IPS-18a (cell line): ENCODE results near the gene PDCD6IP.
A peak's percentile ranks its signal among the peaks of the same experiment; 100 is the strongest.
"Not testable (repeated sequence)": the region's sequence is repeated elsewhere in the genome, so short reads cannot be mapped to it uniquely, and the experiment has no call there.

Experiments
- H3K27ac ChIP-seq: one replicate; pipeline ENCODE4 v1.5.1; 2013; ENCODE audit warnings: low read length
- H3K27me3 ChIP-seq: one replicate; pipeline ENCODE4 v1.6.1; 2013; ENCODE audit warnings: mild to moderate bottlenecking, low read length; ENCODE audit not compliant: control insufficient read depth, insufficient read depth
- H3K36me3 ChIP-seq: one replicate; pipeline ENCODE4 v1.6.1; 2013; ENCODE audit warnings: low read depth, low read length; ENCODE audit not compliant: control insufficient read depth
- H3K4me1 ChIP-seq: one replicate; pipeline ENCODE4 v1.6.1; 2013; ENCODE audit warnings: low read depth, low read length; ENCODE audit not compliant: control insufficient read depth
- H3K4me3 ChIP-seq: one replicate; pipeline ENCODE4 v1.5.1; 2013; ENCODE audit warnings: low read length
- H3K9ac ChIP-seq: one replicate; pipeline ENCODE4 v1.6.1; 2013; ENCODE audit warnings: mild to moderate bottlenecking, low read length, moderate library complexity
- H3K9me3 ChIP-seq: one replicate; pipeline ENCODE4 v1.6.1; 2013; ENCODE audit warnings: low read depth, low read length; ENCODE audit not compliant: control insufficient read depth

PDCD6IP gene

DNA sequence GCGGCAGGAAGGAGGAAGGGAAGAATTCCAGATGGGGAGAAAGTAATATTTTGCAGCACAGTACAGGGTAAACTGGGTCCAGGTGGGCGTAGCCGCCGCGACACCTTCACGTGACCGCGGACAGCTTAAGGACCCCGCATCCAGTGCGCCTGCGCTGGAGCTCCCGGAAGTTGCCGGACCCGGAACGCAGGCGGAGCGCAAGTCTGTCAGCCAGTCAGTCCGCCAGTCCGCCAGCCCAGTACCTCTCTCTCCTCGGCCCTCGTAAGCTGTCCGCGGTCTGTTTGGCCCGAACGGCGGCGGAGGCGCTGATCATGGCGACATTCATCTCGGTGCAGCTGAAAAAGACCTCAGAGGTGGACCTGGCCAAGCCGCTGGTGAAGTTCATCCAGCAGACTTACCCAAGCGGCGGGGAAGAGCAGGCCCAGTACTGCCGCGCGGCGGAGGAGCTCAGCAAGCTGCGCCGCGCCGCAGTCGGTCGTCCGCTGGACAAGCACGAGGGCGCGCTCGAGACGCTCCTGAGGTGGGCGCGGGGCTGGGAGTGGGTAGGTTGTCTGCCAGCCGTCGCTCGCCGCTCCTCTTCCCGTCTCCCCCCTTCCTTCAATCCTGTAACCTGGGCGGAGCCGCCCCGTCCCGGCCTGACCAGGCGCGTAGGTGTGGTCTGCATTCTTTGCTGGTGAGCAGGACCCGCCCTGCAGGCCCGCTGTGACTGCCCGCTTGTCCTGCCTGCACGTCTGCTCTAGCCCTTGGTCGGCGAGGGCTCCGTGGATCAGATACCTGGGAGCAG lies at the start of gene PDCD6IP:
PDCD6IP (plus strand) TSS at position 213 of the 784 bp plus-strand sequence; CDS start at position 312, 99 bp downstream.
- peak within 1 kb of the TSS; percentile 16 for H3K27ac ChIP-seq
- no peaks in the 10 kb centered on the region for H3K27me3 ChIP-seq
- no peaks in the 10 kb centered on the region for H3K36me3 ChIP-seq
- H3K4me1 ChIP-seq = no peaks in the 10 kb centered on the region
- H3K9ac ChIP-seq = peak within 1 kb of the TSS; percentile 75
- peak within 1 kb of the TSS; percentile 99 for H3K4me3 ChIP-seq
- no peaks in the 10 kb centered on the region for H3K9me3 ChIP-seq

DNA sequence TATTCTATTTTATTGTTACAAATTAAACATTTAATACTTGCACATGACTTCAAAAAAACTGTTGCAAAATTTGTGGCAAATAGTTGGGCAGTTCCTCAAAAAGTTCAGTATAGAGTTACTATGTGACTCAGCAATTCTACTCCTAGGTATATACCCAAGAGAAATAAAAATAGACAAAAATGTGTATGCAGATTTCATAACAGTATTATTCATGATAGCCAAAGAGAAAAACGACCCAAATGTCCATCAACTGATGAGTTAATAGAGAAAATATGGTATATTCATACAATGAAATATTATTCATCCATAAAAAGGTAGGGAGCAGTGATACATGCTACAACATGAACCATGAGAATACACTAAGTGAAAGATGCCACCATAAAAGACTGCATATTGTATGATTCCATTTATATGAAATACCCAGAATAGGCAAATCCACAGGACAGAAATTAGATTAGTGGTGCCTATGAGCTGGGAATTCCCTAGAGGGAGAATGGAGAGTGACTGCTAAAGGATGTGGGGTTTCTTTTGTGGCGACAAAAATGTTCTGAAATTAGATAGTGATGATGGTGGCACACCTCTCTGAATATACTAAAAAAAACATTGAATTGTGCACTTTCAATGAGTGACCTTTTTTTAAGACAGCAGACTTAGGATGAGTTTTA lies 48.8 kb upstream of the PDCD6IP start:
- no peaks in the 10 kb centered on the region for H3K27me3 ChIP-seq
- no peak overlapping the region for H3K9ac ChIP-seq
- no peak overlapping the region for H3K4me3 ChIP-seq
- H3K36me3 ChIP-seq = no peaks in the 10 kb centered on the region
- no peak overlapping the region for H3K27ac ChIP-seq
- H3K4me1 ChIP-seq = no peaks in the 10 kb centered on the region
- H3K9me3 ChIP-seq = peaks cover 12% of the 10 kb centered on the region

- no peak overlapping the region for H3K27ac ChIP-seq
Measured at GRCh38 chr3:33750211-33750548, 48.2 kb upstream of the PDCD6IP start.

DNA sequence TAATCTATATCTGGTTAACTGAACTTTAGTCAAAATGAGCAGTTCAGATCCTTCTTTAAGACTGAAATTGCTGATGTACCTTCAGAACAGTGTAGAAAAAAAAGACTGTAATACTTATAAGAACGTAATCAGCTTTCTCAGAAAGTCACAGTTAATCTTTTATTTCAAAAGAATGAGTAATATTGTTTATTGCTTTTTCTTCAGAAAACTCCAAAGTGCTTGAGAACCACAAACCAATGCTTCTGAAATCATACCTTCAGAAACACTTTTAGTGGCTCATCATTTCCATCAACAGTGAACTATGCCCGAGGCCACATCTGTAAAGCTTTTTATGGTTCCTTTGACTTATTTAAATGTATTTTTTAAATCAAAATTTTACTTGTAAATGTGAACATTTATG lies 47.1 kb upstream of the PDCD6IP start:
- Histone ChIP-seq H3K9ac (no peak overlapping the region), H3K9me3 (peaks cover 15% of the 10 kb centered on the region), H3K4me1 (no peaks in the 10 kb centered on the region), H3K27ac (no peak overlapping the region), H3K4me3 (no peak overlapping the region), H3K36me3 (no peaks in the 10 kb centered on the region), H3K27me3 (no peaks in the 10 kb centered on the region)

More at GRCh38 chr3:33750211-33750548, 48.2 kb upstream of the PDCD6IP start:
- Histone ChIP-seq H3K36me3 (no peaks in the 10 kb centered on the region), H3K9ac (no peak overlapping the region), H3K4me1 (no peaks in the 10 kb centered on the region), H3K27me3 (no peaks in the 10 kb centered on the region), H3K9me3 (peaks cover 15% of the 10 kb centered on the region), H3K4me3 (no peak overlapping the region)

GRCh38 chr3:33754391-33754790 lies 44.0 kb upstream of the PDCD6IP start:
- not testable (repeated sequence) for H3K36me3 ChIP-seq, H3K4me3 ChIP-seq, H3K27me3 ChIP-seq, H3K9ac ChIP-seq, H3K4me1 ChIP-seq, H3K27ac ChIP-seq
- H3K9me3 ChIP-seq = peaks cover 18% of the 10 kb centered on the region

GRCh38 chr3:33758281-33758680 lies 40.1 kb upstream of the PDCD6IP start:
- H3K9ac ChIP-seq = no peak overlapping the region
- H3K27me3 ChIP-seq = no peaks in the 10 kb centered on the region
- H3K27ac ChIP-seq = no peak overlapping the region
- H3K9me3 ChIP-seq = peaks cover 18% of the 10 kb centered on the region
- H3K4me1 ChIP-seq = no peaks in the 10 kb centered on the region
- no peak overlapping the region for H3K4me3 ChIP-seq
- H3K36me3 ChIP-seq = no peaks in the 10 kb centered on the region

GRCh38 chr3:33758864-33759263 lies 39.6 kb upstream of the PDCD6IP start:
- Histone ChIP-seq H3K4me1 (no peaks in the 10 kb centered on the region), H3K27ac (no peak overlapping the region), H3K27me3 (no peaks in the 10 kb centered on the region), H3K36me3 (no peaks in the 10 kb centered on the region), H3K4me3 (no peak overlapping the region), H3K9me3 (peaks cover 13% of the 10 kb centered on the region), H3K9ac (no peak overlapping the region)

- no peak overlapping the region for H3K9ac ChIP-seq
- no peak overlapping the region for H3K27ac ChIP-seq
- no peaks in the 10 kb centered on the region for H3K9me3 ChIP-seq
- H3K4me3 ChIP-seq = no peak overlapping the region
- no peaks in the 10 kb centered on the region for H3K36me3 ChIP-seq
- H3K27me3 ChIP-seq = no peaks in the 10 kb centered on the region
- no peaks in the 10 kb centered on the region for H3K4me1 ChIP-seq
Measured at GRCh38 chr3:33768578-33769330, 29.7 kb upstream of the PDCD6IP start.

DNA sequence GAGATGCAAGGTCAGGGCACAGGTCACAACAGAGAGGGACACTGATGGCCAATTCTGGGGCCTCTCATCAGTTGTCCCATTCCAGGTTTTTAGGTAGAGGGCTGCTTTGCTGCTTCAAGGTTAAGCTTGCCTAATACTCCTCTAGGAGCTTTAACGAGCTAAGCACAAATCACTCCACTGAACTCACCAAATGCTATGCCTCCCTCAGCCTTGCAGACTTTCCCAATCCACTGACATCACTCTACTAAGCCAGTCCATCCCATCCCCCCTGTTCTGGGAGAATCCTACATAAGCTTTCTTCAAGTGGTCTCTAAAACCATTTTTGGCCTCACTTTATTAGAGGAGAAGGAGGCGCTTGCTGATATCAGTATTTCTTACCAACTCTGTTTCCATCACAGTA lies 24.8 kb upstream of the PDCD6IP start:
- Histone ChIP-seq H3K27ac (no peak overlapping the region), H3K9me3 (no peaks in the 10 kb centered on the region), H3K4me3 (no peak overlapping the region), H3K36me3 (no peaks in the 10 kb centered on the region), H3K9ac (no peak overlapping the region), H3K4me1 (no peaks in the 10 kb centered on the region), H3K27me3 (no peaks in the 10 kb centered on the region)

- no peaks in the 10 kb centered on the region for H3K36me3 ChIP-seq
- H3K4me1 ChIP-seq = no peaks in the 10 kb centered on the region
Measured at GRCh38 chr3:33775363-33775762, 23.1 kb upstream of the PDCD6IP start.

GRCh38 chr3:33777996-33778395 lies 20.4 kb upstream of the PDCD6IP start:
- Histone ChIP-seq H3K27ac (no peak overlapping the region), H3K9me3 (no peaks in the 10 kb centered on the region), H3K27me3 (no peaks in the 10 kb centered on the region), H3K4me1 (no peaks in the 10 kb centered on the region), H3K4me3 (no peak overlapping the region), H3K9ac (no peak overlapping the region), H3K36me3 (no peaks in the 10 kb centered on the region)

More at GRCh38 chr3:33775363-33775762, 23.1 kb upstream of the PDCD6IP start:
- H3K4me3 ChIP-seq = no peak overlapping the region
- H3K9me3 ChIP-seq = no peaks in the 10 kb centered on the region
- no peak overlapping the region for H3K9ac ChIP-seq
- H3K27me3 ChIP-seq = no peaks in the 10 kb centered on the region
- no peak overlapping the region for H3K27ac ChIP-seq
